DOHH2 (cell line): ENCODE data around the gene ATL2.

Experiments used
- CTCF ChIP-seq: fragments of 200-600 bp; sonication (generic); IDR thresholded peaks from one replicate; pipeline ENCODE4 v1.5.1; 2014; ENCODE audit warnings: antibody characterized with exemption, mild to moderate bottlenecking, low read depth, low read length; ENCODE audit not compliant: poor library complexity, severe bottlenecking
- EZH2phosphoT487 ChIP-seq: fragments of 200-600 bp; sonication (generic); IDR thresholded peaks from 2 replicates; pipeline ENCODE4 v1.6.1; 2017; ENCODE audit warnings: borderline replicate concordance, mild to moderate bottlenecking, antibody characterized with exemption, low read length, moderate library complexity, mixed read lengths

GRCh38 chr2:38269421-38269820, 107.7 kb downstream of the ATL2 start:
- TF ChIP-seq CTCF = no peak
- no peak for TF ChIP-seq EZH2phosphoT487
